ENCODE measurements around the gene BATF.

DNA sequence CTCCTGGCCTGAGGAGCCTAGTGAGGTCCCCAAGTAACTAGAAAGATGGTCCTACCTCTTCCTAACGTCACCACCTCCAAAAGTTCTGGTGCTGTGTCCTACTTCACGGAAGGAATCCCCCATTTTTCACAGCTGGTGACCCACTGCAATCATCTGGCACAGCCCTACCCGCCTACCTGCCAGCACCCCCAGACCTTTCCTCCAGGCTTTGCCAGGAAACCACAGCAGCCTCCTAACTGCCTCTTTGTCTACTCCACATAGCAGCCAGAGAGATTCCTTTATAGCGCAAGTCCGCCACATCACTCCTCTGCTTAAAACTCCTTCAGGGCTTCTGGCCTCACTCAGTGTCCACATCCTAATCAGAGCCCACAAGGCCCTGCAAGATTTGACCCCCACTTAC is 42.8 kb downstream of the BATF start:
- no peak for TF ChIP-seq GATA2 (IDR thresholded peaks at IDR 0.05; ENCODE audit: low read depth, low read length)
- no peak for TF ChIP-seq GATA3 (IDR thresholded peaks at IDR 0.05; ENCODE audit: low read depth, low read length)
